HEK293T (cell line): ENCODE measurements around the gene GTSE1.
A peak's percentile ranks its signal among the peaks of the same experiment; 100 is the strongest.
"Not testable (repeated sequence)": the region's sequence is repeated elsewhere in the genome, so short reads cannot be mapped to it uniquely, and the experiment has no call there.

Experiments used
- CTCF ChIA-PET: fragments of 350-600 bp; formaldehyde crosslinking; extraction: SDS; loops from one replicate; lab custom pipeline; 2021; ENCODE audit warnings: antibody characterized with exemption, inconsistent platforms; lab: Yijun Ruan, JAX
- POLR2A ChIA-PET: fragments of 350-600 bp; formaldehyde crosslinking; extraction: SDS; loops from one replicate; lab custom pipeline; 2020; ENCODE audit warnings: antibody characterized with exemption, inconsistent platforms; lab: Yijun Ruan, JAX
- DNase-seq: peaks from one replicate; pipeline ENCODE4 v3.0.0; 2012; ENCODE audit warnings: mixed read lengths; ENCODE audit errors: extremely low spot score
- ARNT ChIP-seq: fragments of 450-650 bp; IDR thresholded peaks from 2 replicates; pipeline ENCODE4 v1.6.1; 2017; ENCODE audit warnings: mild to moderate bottlenecking
- BHLHE40 ChIP-seq: fragments of 450-650 bp; IDR thresholded peaks from 2 replicates; pipeline ENCODE4 v1.6.1; 2016; ENCODE audit warnings: mild to moderate bottlenecking, moderate library complexity, borderline replicate concordance
- CTBP1 ChIP-seq: fragments of 450-650 bp; IDR thresholded peaks from 2 replicates; pipeline ENCODE4 v1.6.1; 2016; ENCODE audit warnings: borderline replicate concordance
- ELF4 ChIP-seq: fragments of 450-650 bp; IDR thresholded peaks from 2 replicates; pipeline ENCODE4 v1.6.1; 2017; ENCODE audit warnings: antibody characterized with exemption
- FOXA1 ChIP-seq: fragments of 450-650 bp; IDR thresholded peaks from 2 replicates; pipeline ENCODE4 v1.6.1; 2016; ENCODE audit warnings: mild to moderate bottlenecking
- FOXK2 ChIP-seq: fragments of 450-650 bp; IDR thresholded peaks from 2 replicates; pipeline ENCODE4 v1.6.1; 2016; ENCODE audit warnings: mild to moderate bottlenecking
- FOXM1 ChIP-seq: fragments of 450-650 bp; IDR thresholded peaks from 2 replicates; pipeline ENCODE4 v1.6.1; 2017; ENCODE audit warnings: mild to moderate bottlenecking, borderline replicate concordance
- HDGF ChIP-seq: fragments of 450-650 bp; IDR thresholded peaks from 2 replicates; pipeline ENCODE4 v1.6.1; 2017; ENCODE audit warnings: antibody characterized with exemption, borderline replicate concordance
- L3MBTL2 ChIP-seq: fragments of 450-650 bp; conservative IDR thresholded peaks from 2 replicates; pipeline ENCODE4 v1.6.1; 2016; ENCODE audit warnings: mild to moderate bottlenecking
- LEF1 ChIP-seq: fragments of 450-650 bp; IDR thresholded peaks from 2 replicates; pipeline ENCODE4 v1.6.1; 2017; ENCODE audit warnings: mild to moderate bottlenecking, borderline replicate concordance
- NFRKB ChIP-seq: fragments of 450-650 bp; IDR thresholded peaks from 2 replicates; pipeline ENCODE4 v1.6.1; 2016; ENCODE audit warnings: mild to moderate bottlenecking, moderate library complexity
- PKNOX1 ChIP-seq: fragments of 450-650 bp; IDR thresholded peaks from 2 replicates; pipeline ENCODE4 v1.6.1; 2016
- SP1 ChIP-seq: fragments of 450-650 bp; IDR thresholded peaks from 2 replicates; pipeline ENCODE4 v1.6.1; 2017
- SUZ12 ChIP-seq: fragments of 450-650 bp; IDR thresholded peaks from 2 replicates; pipeline ENCODE4 v1.6.1; 2016; ENCODE audit warnings: mild to moderate bottlenecking
- TARDBP ChIP-seq: fragments of 450-650 bp; IDR thresholded peaks from 2 replicates; pipeline ENCODE4 v1.6.1; 2016
- ZNF384 ChIP-seq: fragments of 450-650 bp; IDR thresholded peaks from 2 replicates; pipeline ENCODE4 v1.6.1; 2016

The GTSE1 gene

GRCh38 chr22:46263216-46263590, 33.5 kb upstream of the GTSE1 start, which contains the start of gene PKDREJ:
Gene PKDREJ, minus strand, starts transcription at chr22:46263343. Its CDS starts 21 bp downstream, at chr22:46263322.
- no peak for DNase-seq
- TF ChIP-seq SP1 (no peak), NFRKB (no peak), LEF1 (no peak), TARDBP (no peak), L3MBTL2 (no peak), HDGF (no peak), PKNOX1 (no peak), FOXM1 (no peak), FOXK2 (no peak), SUZ12 (no peak), FOXA1 (no peak), ELF4 (no peak)
- CTCF ChIA-PET = no interaction called here
- POLR2A ChIA-PET = no interaction called here

GRCh38 chr22:46264520-46264919, 32.1 kb upstream of the GTSE1 start:
- POLR2A ChIA-PET, DNase-seq: not testable (repeated sequence)

GRCh38 chr22:46265627-46266026, 31.0 kb upstream of the GTSE1 start:
- DNase-seq, POLR2A ChIA-PET, CTCF ChIA-PET: not testable (repeated sequence)

More at GRCh38 chr22:46264520-46264919, 32.1 kb upstream of the GTSE1 start:
- CTCF ChIA-PET = not testable (repeated sequence)

- ChIA-PET CTCF (interaction anchor here (0.6 kb wide), 1 partner anchor 541 kb away, joined by 3 read pairs; no protein-coding TSS in a partner anchor), POLR2A (interaction anchor here (0.7 to 2.2 kb wide), 12 partner anchors 11 to 124 kb away, joined by 3 to 28 read pairs (median 4); partner anchors contain the start of genes CDPF1 and GTSE1)
- TF ChIP-seq FOXM1 (no peak), LEF1 (no peak), CTBP1 (no peak), ZNF384 (no peak), ELF4 (no peak), FOXK2 (no peak), BHLHE40 (no peak)
- DNase-seq = peak; percentile 95
Observed at GRCh38 chr22:46267431-46268279, 29.0 kb upstream of the GTSE1 start, which contains the start of gene TTC38. Gene TTC38, plus strand, starts transcription at chr22:46268008. Its CDS starts 32 bp downstream, at chr22:46268040.

- no peak for TF ChIP-seq FOXK2
- TF ChIP-seq TARDBP = no peak
- no peak for TF ChIP-seq L3MBTL2
- no peak for TF ChIP-seq NFRKB
- TF ChIP-seq SUZ12 = no peak
- POLR2A ChIA-PET = interaction anchor here (1.1 to 1.9 kb wide), 3 partner anchors 9 to 19 kb away, joined by 4 to 7 read pairs (median 5); partner anchors contain the start of gene CDPF1
- no peak for DNase-seq
- CTCF ChIA-PET = no interaction called here
Observed at GRCh38 chr22:46269564-46269963, 27.1 kb upstream of the GTSE1 start.

GRCh38 chr22:46272196-46272595, 24.5 kb upstream of the GTSE1 start:
- CTCF ChIA-PET = no interaction called here
- POLR2A ChIA-PET = no interaction called here
- TF ChIP-seq LEF1 (no peak), SUZ12 (no peak), NFRKB (no peak), HDGF (no peak), PKNOX1 (no peak), FOXM1 (no peak), ZNF384 (no peak), ELF4 (no peak), FOXA1 (no peak), CTBP1 (no peak), L3MBTL2 (no peak), ARNT (no peak), FOXK2 (no peak)
- DNase-seq = no peak

GRCh38 chr22:46272762-46273431, 23.8 kb upstream of the GTSE1 start:
- ChIA-PET CTCF (no interaction called here), POLR2A (interaction anchor here (1.1 kb wide), 1 partner anchor 23 kb away, joined by 3 read pairs; the partner anchor contains the start of gene CDPF1)
- no peak for TF ChIP-seq ZNF384
- TF ChIP-seq TARDBP = no peak
- no peak for TF ChIP-seq FOXM1
- no peak for TF ChIP-seq ARNT
- no peak for DNase-seq
